Measurements from ENCODE around the gene CLEC2L.

DNA sequence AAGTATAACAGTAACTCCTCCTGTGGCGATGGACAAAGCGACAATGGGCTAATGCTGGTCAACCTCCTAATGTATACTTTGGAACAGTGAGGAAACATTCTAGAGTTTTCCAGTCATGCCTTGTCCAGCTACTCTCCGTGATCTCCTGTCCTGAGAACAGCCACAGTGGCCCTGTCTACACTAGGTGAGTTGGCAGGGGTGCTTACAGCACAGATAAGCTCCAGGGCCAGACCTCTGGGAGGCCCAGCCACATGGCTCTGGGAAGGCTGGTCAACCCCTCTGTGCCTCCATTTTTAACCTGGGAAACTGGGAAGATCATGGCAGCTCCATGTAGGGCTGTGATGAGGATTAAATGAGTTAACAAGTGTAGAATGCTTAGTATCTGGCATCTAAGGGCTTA lies 57.0 kb downstream of the CLEC2L start:
- TF ChIP-seq, protein P1, sequence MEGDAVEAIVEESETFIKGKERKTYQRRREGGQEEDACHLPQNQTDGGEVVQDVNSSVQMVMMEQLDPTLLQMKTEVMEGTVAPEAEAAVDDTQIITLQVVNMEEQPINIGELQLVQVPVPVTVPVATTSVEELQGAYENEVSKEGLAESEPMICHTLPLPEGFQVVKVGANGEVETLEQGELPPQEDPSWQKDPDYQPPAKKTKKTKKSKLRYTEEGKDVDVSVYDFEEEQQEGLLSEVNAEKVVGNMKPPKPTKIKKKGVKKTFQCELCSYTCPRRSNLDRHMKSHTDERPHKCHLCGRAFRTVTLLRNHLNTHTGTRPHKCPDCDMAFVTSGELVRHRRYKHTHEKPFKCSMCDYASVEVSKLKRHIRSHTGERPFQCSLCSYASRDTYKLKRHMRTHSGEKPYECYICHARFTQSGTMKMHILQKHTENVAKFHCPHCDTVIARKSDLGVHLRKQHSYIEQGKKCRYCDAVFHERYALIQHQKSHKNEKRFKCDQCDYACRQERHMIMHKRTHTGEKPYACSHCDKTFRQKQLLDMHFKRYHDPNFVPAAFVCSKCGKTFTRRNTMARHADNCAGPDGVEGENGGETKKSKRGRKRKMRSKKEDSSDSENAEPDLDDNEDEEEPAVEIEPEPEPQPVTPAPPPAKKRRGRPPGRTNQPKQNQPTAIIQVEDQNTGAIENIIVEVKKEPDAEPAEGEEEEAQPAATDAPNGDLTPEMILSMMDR (conservative IDR thresholded peaks at IDR 0.05 in 1 of 2, IDR thresholded peaks at IDR 0.05 in 1 of 2; ENCODE audit: low read depth in 1 of 2, low read length in 2 of 2), result no peak
- no peak for TF ChIP-seq EZH2 (IDR thresholded peaks at IDR 0.05; ENCODE audit: low read length, missing control alignments)
